ENCODE results near the gene DPP10.
"Not testable (repeated sequence)": the region's sequence is repeated elsewhere in the genome, so short reads cannot be mapped to it uniquely, and the experiment has no call there.

Gene DPP10

DNA sequence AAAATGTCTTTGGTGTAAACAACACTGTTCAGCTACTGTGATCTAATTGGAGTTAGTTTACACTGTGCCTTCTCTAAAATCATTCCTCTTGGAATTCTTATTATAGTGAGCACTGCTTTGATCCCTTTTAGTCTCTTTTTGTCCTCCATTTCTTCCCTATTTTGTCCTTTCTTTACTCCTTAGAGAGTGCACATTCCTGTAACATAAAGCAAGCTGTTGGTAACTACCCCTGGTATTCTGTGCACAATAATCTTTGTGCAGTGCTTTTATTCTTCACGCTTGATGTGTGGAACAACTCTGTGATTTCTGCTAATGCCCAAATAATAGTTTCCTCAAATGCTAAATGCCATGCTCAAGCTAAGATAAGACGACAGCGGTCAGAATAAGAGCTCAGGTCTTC is 401.5 kb downstream of the DPP10 start:
- FAIRE-seq, result no peak

GRCh38 chr2:114857196-114857595 is 414.8 kb downstream of the DPP10 start:
- FAIRE-seq, result no peak

GRCh38 chr2:114859726-114860510 is 417.5 kb downstream of the DPP10 start:
- FAIRE-seq, result no peak

GRCh38 chr2:114862243-114862642 is 419.8 kb downstream of the DPP10 start:
- FAIRE-seq, result no peak

DNA sequence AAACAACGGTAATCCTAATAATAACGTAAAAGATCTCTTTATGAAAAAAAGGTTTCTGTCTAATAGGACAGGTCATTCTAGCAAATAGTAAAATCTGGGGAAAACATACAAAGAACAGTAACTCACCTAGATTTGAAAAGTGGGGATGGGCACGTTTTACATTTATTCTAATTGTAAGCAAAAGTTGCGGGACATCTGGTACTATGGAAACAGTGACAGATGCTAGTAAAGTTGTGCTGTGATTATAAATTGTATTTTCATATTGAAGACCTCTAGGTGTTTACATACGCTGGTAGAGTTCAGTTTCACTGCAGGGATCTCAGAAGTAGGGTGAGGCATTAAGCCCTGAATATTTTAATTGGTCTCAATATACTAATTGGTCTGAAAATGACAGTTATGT is 422.5 kb downstream of the DPP10 start:
- FAIRE-seq, result no peak

DNA sequence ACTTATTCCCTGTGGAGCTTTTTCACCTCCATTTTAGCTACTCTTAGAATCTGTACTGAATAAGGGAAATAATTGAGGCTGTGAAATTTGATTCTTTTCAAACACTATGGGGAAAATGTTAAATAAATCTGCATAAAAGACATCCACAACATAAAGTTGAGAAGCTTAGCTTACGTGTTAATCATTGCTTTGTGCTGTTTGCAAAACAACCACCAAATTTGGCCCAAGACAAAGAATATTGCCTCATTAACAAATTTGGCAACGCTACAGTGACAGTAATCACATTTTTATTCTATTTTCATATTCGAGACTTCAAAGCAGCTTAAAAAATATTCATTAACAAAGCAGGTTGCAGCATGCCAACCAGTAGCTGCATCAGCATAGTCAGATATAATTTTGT is 437.6 kb downstream of the DPP10 start:
- FAIRE-seq, result no peak

DNA sequence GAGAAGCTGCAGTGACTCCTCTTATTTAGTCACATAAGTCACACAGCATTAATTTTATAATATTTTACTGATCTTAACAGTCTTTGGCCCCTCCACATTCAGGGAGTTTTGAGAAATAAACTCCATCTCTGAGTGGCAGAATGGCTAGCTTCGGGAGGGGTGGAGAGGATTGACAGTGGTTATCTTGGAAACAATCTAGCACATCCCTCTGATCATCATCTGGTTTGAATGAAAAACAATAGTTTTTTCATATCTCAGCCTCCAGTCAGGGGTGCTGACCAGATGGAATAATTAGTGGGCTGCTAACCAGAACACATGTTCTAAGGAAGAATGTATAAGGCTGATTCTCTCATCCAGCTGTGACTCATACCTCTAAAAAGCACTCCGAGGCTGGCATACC is 477.5 kb downstream of the DPP10 start:
- no peak for FAIRE-seq

- FAIRE-seq, result no peak
Observed at GRCh38 chr2:114922076-114922475, 479.6 kb downstream of the DPP10 start.

DNA sequence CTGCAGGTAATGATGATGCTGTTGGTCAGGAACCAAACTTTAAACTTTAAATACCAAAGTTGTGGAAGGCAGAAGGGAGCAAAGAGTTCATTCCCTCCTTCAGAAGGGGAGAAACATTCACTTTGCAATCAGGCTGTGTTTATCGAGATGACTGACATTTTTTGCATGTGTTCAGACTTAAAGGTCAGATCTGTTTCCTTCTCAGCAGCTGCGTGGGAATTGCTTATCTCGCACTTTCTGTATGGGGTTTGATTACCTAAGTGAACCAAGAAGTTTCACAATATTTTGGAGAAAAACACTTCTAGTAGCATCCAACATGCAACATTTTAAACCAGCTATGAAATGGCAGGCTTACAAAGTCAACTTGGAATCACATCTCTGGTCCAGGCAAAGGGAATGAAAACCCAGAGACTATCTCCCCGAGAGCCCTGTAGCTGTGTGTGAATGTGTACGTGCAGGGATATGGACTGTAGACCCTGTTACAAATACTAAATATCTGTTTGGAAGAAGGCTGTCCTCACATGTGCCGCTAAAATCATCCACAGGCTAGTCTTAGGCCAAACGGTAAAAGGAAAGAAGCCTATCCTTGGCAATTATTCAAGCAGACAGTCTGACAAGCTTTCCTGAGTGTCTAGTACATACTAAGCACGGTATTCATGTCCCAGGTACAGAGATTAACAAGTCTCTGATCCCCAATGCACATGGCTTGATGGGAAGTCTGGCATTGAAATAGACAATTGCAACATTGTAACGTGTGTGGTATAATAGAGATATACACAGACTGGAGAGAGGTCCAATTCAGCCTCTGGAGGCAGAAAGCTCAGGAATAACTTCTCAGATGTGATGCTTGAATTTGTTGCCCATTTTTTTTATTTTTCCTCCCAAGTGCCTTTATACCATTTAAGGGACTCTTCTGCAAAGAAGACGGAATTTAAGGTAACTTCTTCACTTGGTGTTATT is 483.1 kb downstream of the DPP10 start:
- FAIRE-seq, result no peak

- no peak for FAIRE-seq
Observed at GRCh38 chr2:114926303-114926702, 483.9 kb downstream of the DPP10 start.

DNA sequence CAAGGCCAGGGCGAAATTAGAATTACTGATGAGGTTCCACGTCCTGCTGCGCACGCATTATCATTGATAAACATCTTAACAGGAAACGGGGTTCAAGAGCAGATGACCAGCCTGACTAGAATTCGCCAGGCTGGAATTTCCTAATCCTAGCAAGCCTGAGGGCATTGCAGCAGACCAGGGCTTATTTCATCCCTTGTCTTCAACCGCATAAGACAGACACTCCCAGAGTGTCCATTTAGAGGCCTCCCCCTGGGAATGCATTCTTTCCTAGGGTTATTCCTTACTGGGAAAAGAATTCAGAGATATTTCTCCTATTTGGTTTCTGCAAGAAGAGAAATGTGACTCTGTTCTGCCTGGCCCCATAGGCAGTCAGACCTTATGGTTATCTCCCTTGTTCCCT is 486.8 kb downstream of the DPP10 start:
- FAIRE-seq, result no peak

DNA sequence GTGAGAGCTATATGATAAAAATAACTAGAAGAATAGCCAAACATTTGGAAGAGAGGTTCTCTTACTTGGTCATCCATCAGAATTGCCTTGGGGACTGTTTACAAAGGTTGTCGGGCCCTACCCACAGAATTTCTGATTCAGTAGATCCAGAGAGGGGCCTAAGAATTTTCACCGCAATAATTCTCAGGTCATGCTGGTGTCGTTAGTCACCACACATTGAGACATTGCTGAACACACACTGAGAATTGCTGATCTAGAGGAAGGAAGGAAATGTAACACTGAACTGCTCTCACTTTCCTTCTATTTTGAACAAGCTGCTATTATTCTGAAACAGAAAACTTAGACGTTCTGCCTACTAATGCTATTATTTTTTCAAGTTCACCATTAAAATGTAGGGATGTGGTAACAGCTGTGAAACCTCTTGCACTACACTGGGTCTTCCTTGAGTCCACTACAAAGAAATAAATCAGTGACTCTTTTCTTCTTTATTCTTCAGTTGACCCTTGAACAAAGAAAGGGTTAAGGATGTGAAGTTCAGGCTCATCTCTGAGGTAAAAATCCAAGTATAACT is 491.3 kb downstream of the DPP10 start:
- no peak for FAIRE-seq

DNA sequence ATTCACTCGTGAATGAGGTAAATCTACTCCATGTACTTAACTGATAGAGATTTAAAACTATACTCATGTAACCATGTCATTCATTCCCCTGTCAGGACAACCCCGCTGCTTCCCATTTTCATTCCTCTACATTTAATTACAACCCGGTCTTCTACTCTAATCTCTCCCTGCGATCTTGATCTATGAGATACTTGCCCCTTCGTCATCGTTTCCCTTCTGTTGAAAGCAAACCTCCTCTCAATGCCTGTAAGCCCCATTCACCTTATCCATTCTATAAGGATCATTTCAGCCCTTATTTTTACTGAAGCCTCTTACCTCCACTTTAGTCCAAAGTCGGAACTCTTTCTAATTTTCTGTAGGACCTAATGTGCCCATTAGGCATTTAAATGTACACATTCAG is 492.6 kb downstream of the DPP10 start:
- FAIRE-seq, result no peak

DNA sequence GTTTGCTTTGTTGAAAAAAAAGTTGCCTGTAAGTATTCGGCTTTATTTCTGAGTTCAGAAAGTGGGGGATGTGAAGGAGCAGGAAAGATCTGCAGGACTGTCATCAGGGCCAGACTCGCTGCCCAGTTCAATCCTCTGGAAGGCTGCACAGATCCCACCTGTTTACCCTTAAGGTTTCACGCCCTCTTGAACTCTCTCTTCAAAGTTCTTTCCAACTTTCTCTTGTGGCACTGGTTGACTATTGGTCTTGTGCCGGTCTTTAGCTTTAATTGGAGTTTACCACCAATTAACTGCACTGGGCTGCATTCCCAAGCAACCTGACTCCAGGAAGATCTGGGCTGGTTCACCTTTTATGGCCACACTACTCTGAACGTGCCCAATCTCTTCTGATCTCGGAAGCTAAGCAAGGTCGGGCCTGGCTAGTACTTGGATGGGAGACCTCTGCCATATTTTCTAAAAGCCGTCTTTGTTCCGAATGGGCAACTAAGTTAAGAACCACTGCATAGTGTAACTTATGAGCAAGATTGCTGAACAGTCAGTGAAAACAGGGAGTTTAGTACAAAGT is 495.0 kb downstream of the DPP10 start:
- FAIRE-seq, result no peak

GRCh38 chr2:114940785-114941458 is 498.5 kb downstream of the DPP10 start:
- FAIRE-seq, result no peak

GRCh38 chr2:114949228-114949804 is 506.9 kb downstream of the DPP10 start:
- no peak for FAIRE-seq

DNA sequence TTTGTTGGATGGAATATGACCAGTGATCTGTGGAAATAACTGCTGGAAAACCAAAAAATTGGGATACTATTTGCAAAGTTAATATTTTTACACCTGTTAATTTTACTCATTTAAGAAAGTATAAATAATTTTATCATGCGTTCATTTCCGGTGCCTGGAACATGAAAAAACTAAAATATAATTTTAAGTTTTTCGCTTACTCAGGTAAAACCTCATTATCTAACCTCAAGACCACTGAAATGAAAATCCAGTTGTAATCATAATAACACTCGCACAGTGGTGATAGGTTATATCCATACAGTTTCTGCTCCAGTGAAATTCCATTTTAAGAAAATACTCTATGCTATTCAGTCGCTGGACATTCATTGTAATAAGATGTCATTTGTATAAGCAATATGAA is 517.9 kb downstream of the DPP10 start:
- no peak for FAIRE-seq

- FAIRE-seq, result no peak
Observed at GRCh38 chr2:114962532-114962931, 520.1 kb downstream of the DPP10 start.

GRCh38 chr2:114968748-114969400 is 526.4 kb downstream of the DPP10 start:
- no peak for FAIRE-seq

GRCh38 chr2:115004321-115004720 is 561.9 kb downstream of the DPP10 start:
- FAIRE-seq, result not testable (repeated sequence)

- no peak for FAIRE-seq
Observed at GRCh38 chr2:115011721-115012120, 569.3 kb downstream of the DPP10 start.

DNA sequence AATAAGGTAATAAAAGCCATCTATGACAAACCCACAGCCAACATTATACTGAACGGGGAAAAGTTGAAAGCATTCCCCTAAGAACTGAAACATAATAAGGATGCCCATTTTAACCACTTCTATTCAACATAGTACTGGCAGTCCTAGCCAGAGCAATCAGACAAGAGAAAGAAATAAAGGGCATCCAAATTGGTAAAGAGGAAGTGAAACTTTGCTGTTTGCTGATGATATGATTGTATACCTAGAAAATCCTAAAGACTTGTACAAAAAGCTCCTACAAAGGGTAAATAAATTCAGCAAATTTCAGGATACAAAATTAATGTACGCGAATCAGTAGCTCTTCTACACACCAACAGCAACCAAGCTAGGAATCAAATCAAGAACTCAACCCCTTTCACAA is 579.6 kb downstream of the DPP10 start:
- FAIRE-seq, result not testable (repeated sequence)

All from G401.6 (cell line).